DOHH2 (cell line): ENCODE measurements around the gene IL32.

Experiments used
- EZH2phosphoT487 ChIP-seq: fragments of 200-600 bp; sonication (generic); IDR thresholded peaks from 2 replicates; pipeline ENCODE4 v1.6.1; 2017; ENCODE audit warnings: borderline replicate concordance, mild to moderate bottlenecking, antibody characterized with exemption, low read length, moderate library complexity, mixed read lengths
- TF ChIP-seq, protein P1 (sequence below): fragments of 200-600 bp; sonication (generic); IDR thresholded peaks from one replicate; pipeline ENCODE4 v1.5.1; 2014; ENCODE audit warnings: antibody characterized with exemption, mild to moderate bottlenecking, low read depth, low read length; ENCODE audit not compliant: poor library complexity, severe bottlenecking

DNA sequence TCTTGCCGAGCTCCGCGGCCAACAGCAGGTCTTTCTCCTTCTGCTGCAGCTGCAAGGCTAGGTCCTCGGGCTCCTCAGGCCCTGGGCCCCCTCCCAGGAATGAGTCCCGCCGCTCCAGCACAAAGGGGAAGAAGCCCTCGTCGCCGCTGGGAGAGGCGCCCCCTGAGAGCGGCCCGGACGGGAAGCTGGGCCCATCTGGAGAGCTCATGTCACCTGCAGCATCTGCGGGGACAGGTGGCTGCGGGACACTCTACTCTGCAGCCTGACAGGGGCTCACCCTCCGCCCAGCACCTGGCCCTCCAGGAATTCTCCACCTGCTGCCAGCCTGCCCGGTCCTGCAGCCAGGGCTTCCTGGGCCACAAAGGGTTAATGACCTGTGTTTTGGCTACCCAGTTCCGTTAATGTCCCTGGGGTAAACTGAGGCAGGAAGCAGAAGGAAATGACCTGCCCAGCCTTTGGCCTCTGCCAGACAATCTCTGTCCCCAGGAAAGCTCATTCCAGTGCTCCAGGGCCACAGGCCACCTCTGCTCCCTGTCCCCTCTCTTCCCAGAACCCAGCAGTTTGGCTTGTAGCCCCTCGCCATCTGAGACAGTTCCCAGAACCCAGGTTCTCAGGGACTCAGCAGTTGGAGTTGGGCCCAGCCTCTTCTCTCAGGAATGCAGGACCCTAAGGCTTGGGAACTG lies 30.0 kb upstream of the IL32 start:
- TF ChIP-seq, protein P1, sequence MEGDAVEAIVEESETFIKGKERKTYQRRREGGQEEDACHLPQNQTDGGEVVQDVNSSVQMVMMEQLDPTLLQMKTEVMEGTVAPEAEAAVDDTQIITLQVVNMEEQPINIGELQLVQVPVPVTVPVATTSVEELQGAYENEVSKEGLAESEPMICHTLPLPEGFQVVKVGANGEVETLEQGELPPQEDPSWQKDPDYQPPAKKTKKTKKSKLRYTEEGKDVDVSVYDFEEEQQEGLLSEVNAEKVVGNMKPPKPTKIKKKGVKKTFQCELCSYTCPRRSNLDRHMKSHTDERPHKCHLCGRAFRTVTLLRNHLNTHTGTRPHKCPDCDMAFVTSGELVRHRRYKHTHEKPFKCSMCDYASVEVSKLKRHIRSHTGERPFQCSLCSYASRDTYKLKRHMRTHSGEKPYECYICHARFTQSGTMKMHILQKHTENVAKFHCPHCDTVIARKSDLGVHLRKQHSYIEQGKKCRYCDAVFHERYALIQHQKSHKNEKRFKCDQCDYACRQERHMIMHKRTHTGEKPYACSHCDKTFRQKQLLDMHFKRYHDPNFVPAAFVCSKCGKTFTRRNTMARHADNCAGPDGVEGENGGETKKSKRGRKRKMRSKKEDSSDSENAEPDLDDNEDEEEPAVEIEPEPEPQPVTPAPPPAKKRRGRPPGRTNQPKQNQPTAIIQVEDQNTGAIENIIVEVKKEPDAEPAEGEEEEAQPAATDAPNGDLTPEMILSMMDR, result no peak
- TF ChIP-seq EZH2phosphoT487, result no peak
